Gastrocnemius medialis (tissue), 4 donors: ENCODE measurements around the gene BLOC1S5. TPM values are rescaled to one million over a fixed set of nuclear protein-coding genes. Genes with fewer than 3 reads are reported as not detected.

Experiments
- ATAC-seq, 2 donors: fragments of 150-250 bp; one replicate each; pipeline ENCODE4 v1.9.1; 2016
- DNase-seq, 2 donors: peaks; one replicate each; pipeline ENCODE4 v3.0.0-alpha.2; 2019
- H3K27ac ChIP-seq, 4 donors: fragments of 200-600 bp; sonication (generic); 1 replicate in 1 of 4; 2 replicates in 3 of 4; pipeline ENCODE4 v1.5.1; 2016 to 2018; ENCODE audit warnings: mild to moderate bottlenecking in 2 of 4, moderate library complexity in 1 of 4
- H3K27me3 ChIP-seq, 3 donors: fragments of 200-600 bp; sonication (generic) in 2 of 3; 1 replicate in 1 of 3; 2 replicates in 2 of 3; pipeline versions ENCODE4 v1.5.1 to v1.6.0; 2016 to 2019; ENCODE audit warnings: mild to moderate bottlenecking in 1 of 3, moderate library complexity in 1 of 3
- H3K36me3 ChIP-seq, 2 donors: fragments of 200-600 bp; sonication (generic) in 1 of 2; one replicate each; pipeline ENCODE4 v1.5.1; 2017 to 2018
- H3K4me1 ChIP-seq, 2 donors: fragments of 200-600 bp; sonication (generic) in 1 of 2; one replicate each; pipeline ENCODE4 v1.5.1; 2016 to 2017; ENCODE audit warnings: mild to moderate bottlenecking in 2 of 2
- H3K4me3 ChIP-seq, 4 donors: fragments of 200-600 bp; sonication (generic) in 3 of 4; 1 replicate in 1 of 4; 2 replicates in 3 of 4; pipeline ENCODE4 v1.5.1; 2016 to 2019; ENCODE audit warnings: mild to moderate bottlenecking in 2 of 4
- H3K9me3 ChIP-seq, 3 donors: fragments of 200-600 bp; sonication (generic) in 2 of 3; 1 replicate in 1 of 3; 2 replicates in 2 of 3; pipeline ENCODE4 v1.5.1; 2016 to 2019
- POLR2A ChIP-seq, 2 donors: fragments of 450-650 bp; IDR thresholded peaks; one replicate each; pipeline ENCODE4 v1.6.1; 2017; ENCODE audit warnings: antibody characterized with exemption in 2 of 2, mild to moderate bottlenecking in 2 of 2, moderate library complexity in 2 of 2
- in situ Hi-C, 4 donors: fragments of 200-750 bp; cut with MboI; loops; one replicate each; pipeline versions ENCODE4 v1.15.0 to v1.8.0; 2017; ENCODE audit warnings: low sequenced_read_pairs in 4 of 4
- intact Hi-C: fragments of 100-400 bp; cut with DNase I; formaldehyde crosslinking; loops from one replicate; pipeline ENCODE4 v1.15.1; 2023; ENCODE audit warnings: low total_unique reads
- total RNA-seq, 4 donors: library from RNA; depleted of rRNA; stranded (reverse); fragments of >200 nt; gene quantifications; one replicate each; pipeline versions ENCODE4 v1.1.0 to v1.2.3, GENCODE V29; 2016
- TF ChIP-seq, protein P1 (sequence below), 5 experiments: fragments of 450-650 bp in 3 of 5; fragments of 200-600 bp in 2 of 5; sonication (generic) in 2 of 5; IDR thresholded peaks in 4 of 5; conservative IDR thresholded peaks in 1 of 5; 1 replicate in 4 of 5; 2 replicates in 1 of 5; pipeline ENCODE4 v1.5.1; 2016 to 2019; ENCODE audit warnings: antibody characterized with exemption in 5 of 5, mild to moderate bottlenecking in 3 of 5, moderate library complexity in 3 of 5

The BLOC1S5 gene, protein sequence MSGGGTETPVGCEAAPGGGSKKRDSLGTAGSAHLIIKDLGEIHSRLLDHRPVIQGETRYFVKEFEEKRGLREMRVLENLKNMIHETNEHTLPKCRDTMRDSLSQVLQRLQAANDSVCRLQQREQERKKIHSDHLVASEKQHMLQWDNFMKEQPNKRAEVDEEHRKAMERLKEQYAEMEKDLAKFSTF
- total RNA-seq: 10 to 100 TPM in 1 of 4 donors, 1 to 10 TPM in 3; 5.4 to 13.6 (median 9.4) TPM

DNA sequence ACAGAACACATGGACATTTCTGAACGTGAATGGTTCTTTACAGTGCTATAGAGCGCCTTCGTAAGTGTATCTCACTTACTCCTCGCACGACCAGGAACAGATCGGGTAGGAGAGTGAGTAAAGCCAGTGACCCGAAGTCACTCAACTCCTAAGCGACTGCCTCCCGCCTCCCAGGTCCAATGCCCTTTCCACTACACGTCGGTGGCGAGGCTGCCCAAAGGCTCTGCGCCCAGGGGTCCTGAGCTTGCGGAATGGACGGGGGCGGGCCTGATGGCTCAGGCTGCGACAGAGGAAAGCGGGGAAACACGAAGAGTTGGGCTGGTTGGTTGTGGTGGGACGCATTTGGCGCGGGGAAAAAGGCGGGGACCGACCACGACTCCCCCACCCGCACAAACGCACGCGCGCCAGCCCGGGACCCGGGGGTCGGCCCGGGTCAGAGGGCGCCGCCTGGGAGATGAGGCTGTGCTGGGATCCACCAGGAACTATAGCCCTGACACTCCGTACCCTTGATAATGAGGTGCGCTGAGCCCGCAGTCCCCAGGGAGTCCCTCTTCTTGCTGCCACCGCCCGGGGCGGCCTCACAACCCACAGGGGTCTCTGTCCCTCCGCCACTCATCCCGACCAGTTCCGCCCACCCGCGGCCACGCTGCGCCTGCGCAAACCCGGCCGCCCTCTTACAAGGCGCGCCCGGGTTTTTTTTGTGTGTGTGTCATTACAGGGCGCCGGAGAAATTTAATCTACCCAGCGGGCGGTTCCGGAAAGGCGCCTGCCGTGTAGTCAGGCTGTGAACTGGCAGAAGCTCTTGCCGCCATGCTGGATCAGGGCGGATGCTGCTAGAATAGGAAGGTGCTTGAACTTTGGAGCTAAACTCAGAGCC lies at the start of gene BLOC1S5:
TSS of gene BLOC1S5 (minus strand) at position 629 of the 877 bp plus-strand sequence. CDS start at position 616, 13 bp downstream.
- Histone ChIP-seq H3K9me3 (no peaks in the 10 kb centered on the region), H3K27me3 (no peaks in the 10 kb centered on the region), H3K4me1 (peaks cover 9 to 11% of the 10 kb centered on the region in 2 donors), H3K27ac (peak within 1 kb of the TSS; percentile 82 to 90 (median 88)), H3K36me3 (no peaks in the 10 kb centered on the region), H3K4me3 (peak within 1 kb of the TSS; percentile 88 to 98 (median 92))
- TF ChIP-seq POLR2A (IDR thresholded peaks at IDR 0.05): peak; percentile 57 to 62
- TF ChIP-seq, protein P1, sequence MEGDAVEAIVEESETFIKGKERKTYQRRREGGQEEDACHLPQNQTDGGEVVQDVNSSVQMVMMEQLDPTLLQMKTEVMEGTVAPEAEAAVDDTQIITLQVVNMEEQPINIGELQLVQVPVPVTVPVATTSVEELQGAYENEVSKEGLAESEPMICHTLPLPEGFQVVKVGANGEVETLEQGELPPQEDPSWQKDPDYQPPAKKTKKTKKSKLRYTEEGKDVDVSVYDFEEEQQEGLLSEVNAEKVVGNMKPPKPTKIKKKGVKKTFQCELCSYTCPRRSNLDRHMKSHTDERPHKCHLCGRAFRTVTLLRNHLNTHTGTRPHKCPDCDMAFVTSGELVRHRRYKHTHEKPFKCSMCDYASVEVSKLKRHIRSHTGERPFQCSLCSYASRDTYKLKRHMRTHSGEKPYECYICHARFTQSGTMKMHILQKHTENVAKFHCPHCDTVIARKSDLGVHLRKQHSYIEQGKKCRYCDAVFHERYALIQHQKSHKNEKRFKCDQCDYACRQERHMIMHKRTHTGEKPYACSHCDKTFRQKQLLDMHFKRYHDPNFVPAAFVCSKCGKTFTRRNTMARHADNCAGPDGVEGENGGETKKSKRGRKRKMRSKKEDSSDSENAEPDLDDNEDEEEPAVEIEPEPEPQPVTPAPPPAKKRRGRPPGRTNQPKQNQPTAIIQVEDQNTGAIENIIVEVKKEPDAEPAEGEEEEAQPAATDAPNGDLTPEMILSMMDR (IDR thresholded peaks at IDR 0.05 in 4 of 5, conservative IDR thresholded peaks at IDR 0.05 in 1 of 5): peak in 2 of 5 experiments; percentile 14 to 35
- in situ Hi-C loops (no loop called here), intact Hi-C loops (loop anchor here (2.0 to 10.0 kb wide), 5 partner anchors 21 to 371 kb away; partner anchors contain the start of genes EEF1E1 and SLC35B3)
- DNase-seq (peak; percentile 93 to 96), ATAC-seq (peak; percentile 99 to 100)

DNA sequence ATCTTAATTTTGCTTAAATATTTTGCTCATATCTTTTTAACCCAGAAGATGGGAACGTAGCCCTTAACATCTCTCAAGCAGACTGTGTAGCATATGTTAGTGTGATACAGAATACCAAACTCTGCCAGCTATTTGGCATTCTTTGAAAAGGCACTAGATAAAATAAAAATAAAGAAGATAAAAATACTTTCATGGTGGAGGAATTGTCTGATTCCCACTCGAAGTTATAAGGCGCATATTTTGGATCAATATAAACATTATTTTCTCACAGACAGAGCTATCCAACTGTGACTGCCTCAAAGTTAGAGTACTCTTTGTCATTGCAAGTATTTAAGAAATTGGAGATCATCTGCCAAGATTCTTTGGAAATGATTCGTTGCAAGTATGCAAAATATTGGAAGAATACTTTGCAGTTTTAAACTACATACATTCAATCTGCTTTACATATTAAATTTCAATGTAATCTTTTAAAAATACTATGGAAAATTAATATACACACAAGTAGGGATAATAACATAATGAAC lies 49.0 kb upstream of the BLOC1S5 start:
- no peak for ATAC-seq
- TF ChIP-seq, protein P1 (IDR thresholded peaks at IDR 0.05 in 4 of 5, conservative IDR thresholded peaks at IDR 0.05 in 1 of 5): no peak
- no peak for TF ChIP-seq POLR2A (IDR thresholded peaks at IDR 0.05)
- no peak for DNase-seq
- intact Hi-C loops (no loop called here), in situ Hi-C loops (no loop called here)
- H3K36me3 ChIP-seq: no peaks in the 10 kb centered on the region
- no peak overlapping the region for H3K4me3 ChIP-seq
- H3K4me1 ChIP-seq: no peaks in the 10 kb centered on the region
- no peaks in the 10 kb centered on the region for H3K9me3 ChIP-seq
- H3K27ac ChIP-seq: no peak overlapping the region
- H3K27me3 ChIP-seq: peaks cover 0 to 4% (median 0%) of the 10 kb centered on the region in 3 donors

DNA sequence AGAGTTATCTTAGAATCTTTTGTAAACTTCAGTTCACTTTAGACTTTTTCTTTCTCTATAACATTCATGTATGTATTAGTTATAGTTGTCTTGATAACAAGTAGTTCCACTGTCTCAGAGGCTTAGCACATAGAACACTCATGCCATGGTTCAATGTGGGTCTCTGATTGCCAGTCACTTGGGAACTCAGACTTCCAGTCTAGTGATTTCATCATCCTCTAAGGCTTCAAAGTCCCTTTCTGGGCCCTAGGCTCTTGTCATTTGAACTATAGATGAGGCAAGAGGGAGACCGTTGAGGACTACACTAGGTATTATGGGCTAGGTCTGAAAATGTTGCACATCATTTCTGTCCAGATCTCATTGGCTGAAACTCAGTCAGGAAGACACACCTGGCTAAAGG lies 46.5 kb upstream of the BLOC1S5 start:
- ATAC-seq (no peak), DNase-seq (no peak)
- Histone ChIP-seq H3K9me3 (no peaks in the 10 kb centered on the region), H3K27ac (no peak overlapping the region), H3K4me3 (no peak overlapping the region), H3K27me3 (peaks cover 0 to 17% (median 7%) of the 10 kb centered on the region in 3 donors), H3K4me1 (no peaks in the 10 kb centered on the region), H3K36me3 (no peaks in the 10 kb centered on the region)
- TF ChIP-seq, protein P1 (IDR thresholded peaks at IDR 0.05 in 4 of 5, conservative IDR thresholded peaks at IDR 0.05 in 1 of 5): no peak
- TF ChIP-seq POLR2A (IDR thresholded peaks at IDR 0.05): no peak
- in situ Hi-C loops: no loop called here
- intact Hi-C loops: no loop called here

DNA sequence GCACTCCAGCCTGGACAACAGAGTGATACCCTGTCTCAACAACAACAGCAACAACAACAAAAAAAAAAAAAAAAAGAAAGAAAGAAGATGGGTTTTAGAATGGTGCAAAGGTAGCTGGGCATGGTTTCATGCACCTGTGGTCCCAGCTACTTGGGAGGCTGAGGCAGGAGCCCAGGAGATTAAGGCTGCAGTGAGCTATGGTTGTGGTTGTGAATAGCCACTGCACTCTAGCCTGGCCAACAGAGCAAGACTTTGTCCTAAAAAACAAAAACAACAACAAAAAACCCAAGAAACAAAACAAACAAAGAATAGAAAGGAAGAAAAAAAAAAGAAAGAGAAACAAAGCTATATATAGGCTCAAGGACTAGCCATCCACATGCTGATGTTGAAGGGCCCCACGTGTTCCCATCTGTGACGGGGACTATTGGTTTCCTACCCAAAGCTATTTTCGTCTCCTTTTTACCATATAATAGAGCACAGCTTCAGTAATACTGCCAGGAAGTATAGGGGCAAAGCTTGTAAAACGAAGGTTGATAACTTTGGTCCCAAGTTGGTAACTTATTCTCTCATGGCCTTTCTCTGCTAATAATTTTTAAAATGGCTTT lies 46.0 kb upstream of the BLOC1S5 start:
- Histone ChIP-seq H3K27ac (no peak overlapping the region), H3K36me3 (no peaks in the 10 kb centered on the region), H3K9me3 (no peaks in the 10 kb centered on the region), H3K27me3 (peaks cover 0 to 17% (median 8%) of the 10 kb centered on the region in 3 donors), H3K4me1 (no peaks in the 10 kb centered on the region), H3K4me3 (no peak overlapping the region)
- in situ Hi-C loops (no loop called here), intact Hi-C loops (no loop called here)
- DNase-seq (no peak), ATAC-seq (no peak)
- TF ChIP-seq, protein P1 (IDR thresholded peaks at IDR 0.05 in 4 of 5, conservative IDR thresholded peaks at IDR 0.05 in 1 of 5): no peak
- no peak for TF ChIP-seq POLR2A (IDR thresholded peaks at IDR 0.05)
